HUDEP-2 (cell line): Measurements from ENCODE around the gene WDR31.
A peak's percentile ranks its signal among the peaks of the same experiment; 100 is the strongest.

Source experiments
- DNase-seq, 76 experiments: peaks; one replicate each; lab custom pipeline; 2025; ENCODE audit not compliant: unreplicated experiment in 76 of 76; lab: John Stamatoyannopoulos, UW

WDR31 gene

DNA sequence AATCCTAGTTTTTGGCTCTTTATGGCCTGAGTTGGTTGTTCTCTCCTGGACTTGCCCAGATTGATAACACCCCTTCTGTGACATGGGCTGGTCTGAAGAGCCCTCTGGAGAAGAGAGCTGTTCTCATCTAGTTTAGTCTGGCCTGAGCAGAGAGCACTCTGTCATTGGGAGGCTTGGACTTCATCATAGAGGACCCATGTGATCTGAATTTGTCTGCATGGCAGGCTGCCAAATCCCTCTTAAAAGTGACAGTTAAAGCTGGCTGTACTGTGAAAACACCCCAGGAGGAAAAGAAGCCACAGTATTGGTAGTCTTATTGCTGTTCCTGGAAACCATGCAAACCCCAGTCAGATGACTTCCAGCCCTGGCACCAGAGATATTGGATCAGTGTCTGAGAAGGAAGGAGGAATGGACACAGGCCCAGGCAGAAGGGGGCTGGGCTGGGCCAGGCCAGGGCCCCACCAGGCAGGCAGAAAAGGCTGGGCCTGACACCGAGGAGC is 3.7 kb upstream of the WDR31 start:
- peak; percentile 25 to 94 (median 78) for DNase-seq

DNA sequence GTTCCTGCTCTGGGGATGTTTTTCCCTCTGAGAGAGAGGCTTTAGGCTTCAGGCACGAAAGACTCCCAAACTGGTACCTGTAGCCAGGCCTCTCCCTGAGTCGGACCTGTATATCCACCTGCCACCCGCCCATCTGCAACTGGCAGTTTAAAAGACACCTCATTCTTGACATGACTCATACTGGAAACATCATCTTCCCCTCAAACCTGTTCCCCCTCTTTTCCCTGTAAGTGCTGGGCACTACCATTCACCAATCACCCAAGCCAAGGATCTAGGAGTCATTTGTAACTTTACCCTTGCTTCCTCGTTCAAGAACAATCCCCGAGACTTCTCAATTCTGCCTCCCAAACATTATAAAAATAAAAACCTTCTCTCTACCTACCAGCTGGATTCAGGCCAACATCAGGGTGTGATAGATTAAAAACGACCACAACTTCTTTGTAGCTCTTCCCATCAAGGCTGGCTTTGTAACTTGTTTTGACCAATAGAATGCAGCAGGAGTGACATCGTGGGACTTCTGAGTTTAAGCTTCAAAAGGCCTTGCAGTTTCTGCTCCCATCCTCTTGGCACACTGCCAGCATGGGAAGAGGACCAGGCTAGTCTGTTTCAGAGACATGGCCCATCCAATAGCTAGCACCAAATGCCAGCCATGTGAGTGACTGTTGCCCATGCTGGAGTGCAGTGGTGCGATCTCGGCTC is 1.8 kb upstream of the WDR31 start:
- peak in 24 of 76 experiments; percentile 7 to 54 (median 26) for DNase-seq

GRCh38 chr9:113337714-113338113 is 2.4 kb downstream of the WDR31 start:
- DNase-seq: no peak

DNA sequence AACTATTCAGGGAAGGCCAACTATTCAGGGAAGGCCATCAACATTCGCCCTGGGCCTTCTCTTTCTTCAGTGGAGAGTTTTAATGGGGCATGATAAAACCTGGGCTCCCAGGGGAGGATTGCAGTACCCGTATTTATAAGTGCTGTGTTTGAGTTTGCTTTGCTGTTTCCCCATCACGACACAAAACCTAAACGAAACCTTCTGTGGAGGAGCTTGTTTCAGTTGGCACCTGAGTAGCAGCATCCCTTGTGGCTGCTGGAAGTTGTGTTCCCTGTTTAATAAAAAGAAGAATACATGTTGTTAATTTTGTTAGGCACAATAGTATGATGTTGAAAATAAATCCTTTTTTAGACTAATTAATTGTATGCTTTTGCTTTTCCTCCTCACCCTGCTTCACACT is 8.3 kb downstream of the WDR31 start:
- DNase-seq: no peak

DNA sequence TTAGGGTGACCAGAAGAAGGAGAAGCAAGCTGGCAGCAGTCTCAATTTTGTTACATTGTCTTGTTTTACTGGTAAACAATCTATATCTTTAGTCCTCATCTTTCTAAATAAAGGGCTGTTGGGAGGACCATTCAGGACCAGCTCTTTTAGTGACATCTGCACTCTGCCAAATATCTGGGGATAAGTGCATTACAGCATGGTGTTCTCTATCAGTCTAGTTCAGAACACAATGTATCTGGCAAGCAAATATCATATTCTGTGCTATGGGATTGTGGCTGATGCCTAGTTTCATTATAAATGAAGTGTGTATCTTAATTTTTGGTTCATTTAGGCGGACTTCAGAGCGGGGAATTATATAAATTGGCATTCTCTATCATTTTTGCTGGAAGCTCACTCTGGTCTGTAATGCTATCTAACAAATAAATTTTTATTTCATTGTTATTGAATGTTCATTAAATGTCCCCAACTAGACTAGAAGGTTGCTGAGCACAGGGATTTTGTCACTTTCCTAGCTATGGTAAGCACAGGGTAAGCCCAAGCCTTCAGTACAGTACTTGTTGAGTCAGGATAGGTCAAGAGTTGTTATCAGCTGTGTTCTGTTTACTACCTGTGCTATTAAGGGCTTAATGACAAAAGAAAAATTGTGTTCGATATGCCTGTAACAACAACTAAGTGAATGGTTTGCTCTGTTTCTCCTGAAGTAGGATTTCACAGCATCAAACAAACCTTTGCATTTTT is 11.9 kb downstream of the WDR31 start:
- DNase-seq: no peak

GRCh38 chr9:113326230-113326629 is 13.8 kb downstream of the WDR31 start:
- DNase-seq: no peak

DNA sequence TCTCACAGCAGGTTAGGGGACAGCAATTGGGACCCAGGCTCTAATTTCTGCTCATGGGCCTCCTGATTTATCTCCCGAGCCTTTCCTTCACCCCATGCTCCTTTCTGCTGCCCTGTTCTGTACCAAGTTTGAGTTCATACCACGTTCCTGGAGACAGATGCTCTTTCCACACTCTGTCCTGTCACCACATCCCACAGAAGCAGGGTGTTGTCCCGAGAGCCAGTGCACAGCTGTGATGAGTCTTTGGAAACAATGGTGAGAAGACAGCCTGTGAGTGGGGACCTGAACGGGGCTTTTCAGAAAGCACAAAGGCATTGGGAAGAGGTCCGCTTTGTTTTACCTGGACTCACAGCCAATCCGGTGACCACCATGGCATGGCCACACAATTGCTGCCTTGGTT is 17.4 kb downstream of the WDR31 start:
- DNase-seq: no peak

DNA sequence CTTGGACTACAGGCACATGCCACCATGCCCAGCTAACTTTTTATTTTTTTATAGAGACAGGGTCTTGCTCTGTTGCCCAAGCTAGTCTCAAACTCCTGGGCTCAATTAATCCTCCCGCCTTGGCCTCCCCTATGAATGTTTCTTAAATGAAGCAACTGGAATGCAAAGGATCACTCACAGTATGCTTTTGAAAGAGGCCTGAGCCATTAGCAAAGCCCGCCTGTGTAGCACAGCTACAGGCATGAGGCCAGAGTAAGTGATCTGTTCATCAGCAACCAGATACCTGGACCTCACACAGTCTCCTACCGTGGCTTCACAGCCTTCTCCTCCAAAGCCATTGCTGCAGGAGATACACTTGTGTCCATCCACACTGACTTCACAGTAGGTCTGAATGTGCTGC is 20.0 kb downstream of the WDR31 start:
- DNase-seq: no peak

DNA sequence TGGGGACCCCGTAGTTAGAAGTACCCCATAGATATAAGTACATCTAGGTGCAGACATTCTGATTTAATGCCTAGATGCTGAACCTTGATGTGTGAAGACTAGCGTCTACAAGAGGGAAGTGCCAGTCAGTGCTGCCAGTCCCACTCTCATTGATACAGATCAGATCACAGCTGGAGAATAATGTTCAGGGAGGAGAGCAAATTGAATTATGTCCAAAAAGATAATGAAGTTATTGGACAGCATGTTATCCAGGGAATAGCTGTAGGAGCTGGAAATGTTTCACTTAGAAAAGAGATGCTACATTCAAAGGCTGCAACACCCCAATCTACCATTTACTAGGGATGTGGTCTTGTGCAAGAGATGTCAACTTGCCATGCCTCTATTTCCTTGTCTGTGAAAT is 21.0 kb downstream of the WDR31 start:
- no peak for DNase-seq

DNA sequence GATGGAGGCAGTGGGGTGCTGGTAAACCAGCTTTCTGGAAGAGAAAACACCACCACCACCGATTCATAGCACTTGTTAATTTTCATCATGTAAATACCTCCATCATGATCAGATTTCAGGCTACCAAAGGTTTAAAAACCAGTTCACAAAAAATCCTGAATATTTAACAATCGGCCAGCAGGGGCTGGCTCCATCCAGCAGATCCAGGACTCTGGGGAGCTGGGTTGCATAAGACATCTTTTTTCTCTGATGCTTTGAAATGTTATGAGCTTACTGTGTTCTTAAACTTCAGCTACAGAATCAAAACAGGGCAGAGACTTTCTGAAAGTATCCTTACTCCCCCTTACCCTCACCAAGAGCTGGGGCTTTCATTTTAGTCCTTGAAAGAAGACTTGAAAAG is 22.3 kb downstream of the WDR31 start:
- DNase-seq: no peak

DNA sequence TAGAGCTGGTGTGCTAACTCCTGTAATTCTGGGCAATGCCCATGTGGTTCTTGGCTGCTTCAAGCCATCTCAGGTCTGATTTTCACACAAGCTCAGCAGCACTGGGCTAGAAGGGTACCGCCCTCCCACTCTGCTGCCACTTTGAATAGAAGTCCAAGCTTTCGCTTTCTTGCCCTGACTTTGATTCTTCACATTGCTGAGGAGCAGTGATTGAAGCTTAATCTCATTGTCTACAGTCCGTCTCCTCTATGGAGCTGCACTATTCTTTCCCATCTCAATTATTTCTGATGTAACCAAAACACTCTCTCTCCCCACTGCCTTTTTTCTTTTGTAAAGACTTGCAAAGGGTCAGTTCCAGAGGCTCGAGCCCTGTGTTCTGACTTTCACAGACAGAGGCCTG is 24.0 kb downstream of the WDR31 start:
- DNase-seq: no peak

DNA sequence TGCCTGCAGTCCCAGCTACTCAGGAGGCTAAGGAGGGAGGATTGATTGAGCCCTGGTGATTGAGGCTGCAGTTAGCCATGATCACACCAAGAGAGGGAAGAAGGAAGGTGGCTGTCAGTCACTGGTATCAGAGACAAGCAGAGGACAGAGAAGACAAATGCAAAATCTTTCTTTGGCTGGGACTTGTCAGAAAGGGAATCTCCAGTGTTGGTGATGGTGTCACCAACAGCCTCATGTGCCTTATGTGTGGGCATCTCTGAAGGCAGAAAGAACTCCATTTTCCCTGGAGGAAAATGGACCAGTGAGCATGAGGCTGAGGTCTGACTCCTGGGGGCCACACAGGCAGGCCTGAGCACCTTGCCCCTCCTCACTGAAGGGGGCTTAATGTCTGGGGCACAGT is 24.8 kb downstream of the WDR31 start:
- no peak for DNase-seq

DNA sequence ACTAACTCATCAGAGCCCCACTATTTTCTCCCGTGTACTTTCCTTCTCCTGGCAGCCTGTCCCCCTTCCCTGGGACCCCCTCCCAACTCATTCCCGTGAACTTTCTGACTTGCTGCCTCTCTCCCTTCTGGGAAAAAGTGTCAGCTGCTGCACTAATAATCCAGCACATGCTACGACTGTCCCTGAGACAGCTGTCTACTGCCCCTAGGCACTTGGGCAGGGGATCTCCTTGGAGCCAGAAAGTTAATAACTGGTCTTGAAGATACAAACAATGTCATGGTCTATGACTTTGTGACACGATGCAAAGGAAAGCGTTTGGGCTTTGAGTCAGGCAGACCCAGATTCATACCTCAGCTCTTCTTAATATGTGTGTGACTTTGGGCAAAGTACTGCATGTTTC is 26.8 kb downstream of the WDR31 start:
- no peak for DNase-seq

DNA sequence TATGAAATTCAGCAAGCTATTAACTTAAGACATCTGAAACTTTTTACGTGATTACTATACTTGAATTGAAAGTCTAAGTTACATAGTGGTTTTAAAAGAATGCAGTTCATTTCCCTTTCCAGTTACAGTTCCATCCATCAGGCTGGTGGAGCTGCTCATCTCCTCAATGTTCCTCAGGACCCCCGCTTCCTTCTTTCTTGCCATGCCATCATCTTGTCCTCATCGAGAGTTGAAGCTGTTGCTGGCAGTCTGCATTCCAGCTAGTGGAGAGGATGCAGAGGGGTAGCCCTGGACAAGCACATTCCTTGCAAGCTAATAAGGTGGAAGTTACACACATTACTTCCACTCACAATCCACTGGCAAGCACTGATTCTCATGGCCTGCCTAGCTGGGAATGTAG is 28.1 kb downstream of the WDR31 start:
- no peak for DNase-seq

GRCh38 chr9:113310538-113310937 is 29.5 kb downstream of the WDR31 start:
- DNase-seq: no peak

DNA sequence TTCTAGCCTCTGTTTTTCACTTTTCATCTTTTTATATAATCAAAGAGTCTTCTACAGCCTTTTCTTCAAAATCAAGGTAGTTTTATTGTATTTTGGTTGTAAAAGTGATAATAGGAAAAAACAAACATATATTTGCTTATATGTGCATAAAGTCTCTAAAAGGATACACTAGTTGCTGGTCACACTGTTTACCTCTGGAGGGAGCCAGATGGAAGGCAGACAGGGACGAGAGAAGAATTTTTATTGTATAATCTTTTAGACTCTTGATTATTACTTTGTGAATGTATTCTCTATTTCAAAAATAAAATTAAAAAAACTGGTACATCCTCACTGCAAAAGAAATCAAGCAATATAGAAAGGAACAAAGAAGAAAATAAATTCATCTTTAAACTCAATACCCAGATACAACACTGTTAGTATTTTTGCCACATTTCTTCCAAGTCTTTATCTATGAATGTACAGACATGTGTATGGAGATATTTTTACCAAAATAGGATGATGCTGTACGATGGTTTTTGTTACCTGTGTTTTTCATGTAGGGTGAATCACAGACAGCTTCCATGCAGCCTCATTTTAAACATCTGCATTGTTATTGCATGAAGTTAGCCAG is 30.8 kb downstream of the WDR31 start:
- peak in 35 of 76 experiments; percentile 4 to 60 (median 19) for DNase-seq

DNA sequence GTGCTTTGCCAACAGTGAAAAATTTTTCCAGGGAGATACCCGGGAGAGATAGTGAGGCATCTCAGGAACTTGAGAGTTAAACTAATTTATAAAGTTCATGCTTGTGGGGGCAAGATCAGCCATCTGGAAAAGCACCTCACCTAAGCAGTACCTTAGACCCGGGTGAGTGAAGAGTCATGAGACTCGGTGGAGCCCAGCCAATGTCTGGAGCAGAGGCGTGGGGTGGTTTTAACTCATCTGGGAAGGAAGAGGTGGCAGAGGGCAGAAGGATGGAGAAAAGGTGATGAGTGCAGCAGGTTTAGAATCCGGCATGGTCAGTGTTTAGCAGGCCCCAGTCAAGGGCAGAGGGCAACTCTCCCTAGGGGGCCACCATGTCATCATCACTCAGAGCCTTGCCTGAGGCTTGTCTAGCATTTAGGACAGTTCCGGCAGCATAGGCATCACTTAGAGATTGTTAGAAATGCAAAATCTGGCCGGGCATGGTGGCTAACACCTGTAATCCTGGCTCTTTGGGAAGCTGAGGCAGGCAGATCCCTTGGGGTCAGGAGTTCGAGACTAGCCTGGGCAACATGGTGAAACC is 32.6 kb downstream of the WDR31 start:
- no peak for DNase-seq

GRCh38 chr9:113306566-113306965 is 33.5 kb downstream of the WDR31 start:
- no peak for DNase-seq

DNA sequence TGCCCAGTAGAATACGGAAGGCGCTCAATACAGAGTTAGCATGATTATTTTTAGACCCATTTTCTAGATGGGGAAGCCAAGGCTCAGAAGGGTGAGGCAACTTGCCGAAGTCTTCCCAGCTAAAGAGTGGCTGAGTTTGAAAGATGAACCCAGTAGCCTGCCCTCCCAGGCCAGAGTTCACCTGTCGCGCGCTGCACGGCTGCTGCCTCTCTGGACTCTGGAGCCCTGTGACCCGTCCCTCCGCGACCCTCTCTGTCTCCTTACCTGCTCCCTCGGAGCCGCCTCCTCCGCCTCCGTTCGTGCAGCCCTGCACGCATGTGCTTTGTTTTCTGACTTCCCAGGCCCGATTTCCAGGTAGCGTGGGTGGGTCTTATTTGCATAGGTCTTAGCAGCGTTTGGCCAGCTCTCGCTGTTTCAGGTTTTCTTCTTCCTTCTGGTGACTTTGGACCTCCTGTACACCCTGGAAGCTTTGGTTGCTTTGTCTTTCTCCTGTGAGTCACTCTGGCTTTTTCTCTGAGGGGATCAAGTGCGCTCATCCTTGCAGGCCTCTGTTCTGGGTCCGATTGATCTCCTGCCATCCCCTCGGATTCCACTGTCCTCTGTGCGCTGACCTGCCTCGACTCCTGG is 37.2 kb downstream of the WDR31 start, which contains the start of gene RNF183:
RNF183 (minus strand) TSS at position 585 of the 627 bp plus-strand sequence. CDS start 5,192 bp downstream, outside the sequence.
- DNase-seq: no peak

DNA sequence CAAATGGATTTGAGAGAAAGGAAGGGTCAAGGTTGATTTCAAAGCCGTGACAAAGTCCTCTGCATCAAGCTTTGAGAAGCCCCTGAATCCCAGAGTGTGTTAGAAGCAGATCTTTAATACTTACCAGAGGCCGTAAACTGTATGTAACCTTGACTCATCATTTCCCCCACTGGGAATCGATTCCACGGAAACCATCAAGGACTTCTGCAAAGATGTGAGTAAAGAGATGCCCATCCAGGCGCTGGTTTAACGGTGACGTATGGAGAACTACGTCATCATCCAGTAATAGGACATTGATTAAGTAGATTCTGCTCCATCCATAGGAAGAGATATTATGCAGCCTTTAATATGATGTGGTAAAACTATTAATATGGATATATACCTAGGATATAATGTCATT is 38.5 kb downstream of the WDR31 start:
- no peak for DNase-seq

- DNase-seq: peak in 2 of 76 experiments; percentile 9 to 20
These were observed 40.2 kb downstream of the WDR31 start for GRCh38 chr9:113299800-113300292.
